Natural killer cell (primary cell): ENCODE data around the gene OR2F2. TPM values are rescaled to one million over a fixed set of nuclear protein-coding genes. Genes with fewer than 3 reads are reported as not detected.

ENCODE experiments used
- ATAC-seq, 3 donors: fragments of 150-1000 bp in 2 of 3; fragments of 200-7000 bp in 1 of 3; cut with Tn5 transposase; 1 replicate in 1 of 3; 2 replicates in 2 of 3; pipeline ENCODE4 v1.10.0; 2021; ENCODE audit warnings: mild to moderate bottlenecking in 2 of 3, moderate library complexity in 2 of 3
- DNase-seq, 2 donors: peaks; one replicate each; pipeline versions ENCODE4 v3.0.0 to v3.0.0-alpha.2; 2013 to 2021; ENCODE audit warnings: mixed read lengths in 1 of 2
- H3K27ac ChIP-seq: one replicate; pipeline ENCODE4 v1.5.1; 2013; ENCODE audit warnings: mild to moderate bottlenecking, low read length
- H3K27me3 ChIP-seq: one replicate; pipeline ENCODE4 v1.6.1; 2013; ENCODE audit warnings: low read length; ENCODE audit not compliant: control insufficient read depth, insufficient read depth
- H3K36me3 ChIP-seq: one replicate; pipeline ENCODE4 v1.6.1; 2013; ENCODE audit warnings: low read length; ENCODE audit not compliant: control insufficient read depth, insufficient read depth
- H3K4me1 ChIP-seq: one replicate; pipeline ENCODE4 v1.6.1; 2013; ENCODE audit warnings: low read length; ENCODE audit not compliant: control insufficient read depth, insufficient read depth
- H3K4me3 ChIP-seq: one replicate; pipeline ENCODE4 v1.5.1; 2013; ENCODE audit warnings: low read length
- H3K9me3 ChIP-seq: one replicate; pipeline ENCODE4 v1.6.1; 2013; ENCODE audit warnings: low read length; ENCODE audit not compliant: control insufficient read depth, insufficient read depth
- H3K27ac Mint-ChIP-seq, 2 donors: one replicate each; pipeline ENCODE4 v1.8.0; 2022; ENCODE audit warnings: mild to moderate bottlenecking in 2 of 2, mixed read lengths in 2 of 2, moderate library complexity in 1 of 2
- H3K27me3 Mint-ChIP-seq, 2 donors: one replicate each; pipeline ENCODE4 v1.8.0; 2022; ENCODE audit warnings: low read depth in 2 of 2, mixed read lengths in 2 of 2
- H3K36me3 Mint-ChIP-seq: one replicate; pipeline ENCODE4 v1.8.0; 2022; ENCODE audit warnings: mixed read lengths
- H3K4me1 Mint-ChIP-seq, 2 donors: one replicate each; pipeline ENCODE4 v1.8.0; 2022; ENCODE audit warnings: mixed read lengths in 2 of 2
- H3K4me3 Mint-ChIP-seq: one replicate; pipeline ENCODE4 v1.8.0; 2022; ENCODE audit warnings: mild to moderate bottlenecking, moderate library complexity, mixed read lengths
- H3K9me3 Mint-ChIP-seq, 2 donors: one replicate each; pipeline ENCODE4 v1.8.0; 2022; ENCODE audit warnings: mixed read lengths in 2 of 2
- CTCF ChIP-seq: fragments of 200-600 bp; IDR thresholded peaks from one replicate; pipeline ENCODE4 v1.8.0; 2022; ENCODE audit warnings: antibody characterized with exemption
- WGBS: methylation state at CpG from one replicate; pipeline ENCODE4 v1.1.7; 2013; ENCODE audit warnings: missing lambda C conversion rate; ENCODE audit not compliant: insufficient coverage; 5-methylcytosine and 5-hydroxymethylcytosine counted together
- intact Hi-C: fragments of 100-400 bp; cut with micrococcal nuclease; formaldehyde crosslinking; loops from one replicate; pipeline ENCODE4 v1.14.2; 2022
- total RNA-seq, 4 donors: library from RNA; stranded (reverse); fragments of 120-200 nt in 1 of 4; gene quantifications; one replicate each; pipeline versions ENCODE4 v1.2.3 to v1.2.4, GENCODE V29; 2013 to 2022

The OR2F2 gene
- total RNA-seq, 3 donors from 2014 or later (not counting 1 experiment from before 2014, with no cell fraction given), result not detected

GRCh38 chr7:143900230-143900766 is 34.7 kb upstream of the OR2F2 start:
- H3K36me3 Mint-ChIP-seq, result no peaks in the 10 kb centered on the region
- ATAC-seq (no peak), DNase-seq (no peak)
- H3K9me3 ChIP-seq, result no peaks in the 10 kb centered on the region
- H3K27me3 Mint-ChIP-seq, result peaks cover 0 to 1% of the 10 kb centered on the region in 2 donors
- no peaks in the 10 kb centered on the region for H3K9me3 Mint-ChIP-seq
- H3K4me1 ChIP-seq, result peaks cover 12% of the 10 kb centered on the region
- no peak for TF ChIP-seq CTCF
- peaks cover 24 to 25% of the 10 kb centered on the region in 2 donors for H3K4me1 Mint-ChIP-seq
- WGBS, result 90% methylated on average over 4 of the region's 5 CpGs
- H3K4me3 Mint-ChIP-seq, result peak overlapping the region; percentile 95
- peak overlapping the region; percentile 84 to 89 for H3K27ac Mint-ChIP-seq
- intact Hi-C loops, result no loop called here
- H3K27ac ChIP-seq, result no peak overlapping the region
- H3K4me3 ChIP-seq, result no peak overlapping the region
- H3K27me3 ChIP-seq, result no peaks in the 10 kb centered on the region
- H3K36me3 ChIP-seq, result no peaks in the 10 kb centered on the region

- peak overlapping the region; percentile 94 for H3K4me3 ChIP-seq
- peaks cover 24 to 25% of the 10 kb centered on the region in 2 donors for H3K4me1 Mint-ChIP-seq
- peaks cover 12% of the 10 kb centered on the region for H3K4me1 ChIP-seq
- H3K27ac ChIP-seq, result peak overlapping the region; percentile 78
- H3K9me3 ChIP-seq, result no peaks in the 10 kb centered on the region
- ATAC-seq (no peak), DNase-seq (peak in 1 of 2 donors; percentile 21)
- H3K27me3 ChIP-seq, result no peaks in the 10 kb centered on the region
- 4% methylated on average over 14 of the region's 14 CpGs for WGBS
- TF ChIP-seq CTCF, result no peak
- no peaks in the 10 kb centered on the region for H3K36me3 Mint-ChIP-seq
- peaks cover 0 to 4% of the 10 kb centered on the region in 2 donors for H3K27me3 Mint-ChIP-seq
- H3K9me3 Mint-ChIP-seq, result no peaks in the 10 kb centered on the region
- H3K27ac Mint-ChIP-seq, result peak overlapping the region; percentile 84 to 89
- peak overlapping the region; percentile 95 for H3K4me3 Mint-ChIP-seq
- intact Hi-C loops, result no loop called here
- no peaks in the 10 kb centered on the region for H3K36me3 ChIP-seq
Measured at GRCh38 chr7:143901332-143901667, 33.7 kb upstream of the OR2F2 start.

- TF ChIP-seq CTCF, result peak; percentile 26
- peak; percentile 85 to 93 for DNase-seq
- Mint-ChIP-seq H3K27ac (peak within 1 kb of the TSS; percentile 84 to 89), H3K27me3 (peaks cover 0 to 4% of the 10 kb centered on the region in 2 donors), H3K4me3 (peak within 1 kb of the TSS; percentile 95), H3K4me1 (peaks cover 24 to 25% of the 10 kb centered on the region in 2 donors), H3K9me3 (no peaks in the 10 kb centered on the region), H3K36me3 (no peaks in the 10 kb centered on the region)
- peak within 1 kb of the TSS; percentile 94 for H3K4me3 ChIP-seq
- H3K9me3 ChIP-seq, result no peaks in the 10 kb centered on the region
- H3K27ac ChIP-seq, result peak within 1 kb of the TSS; percentile 78
- ATAC-seq, result peak; percentile 96 to 97 (median 96)
- intact Hi-C loops, result no loop called here
- H3K27me3 ChIP-seq, result no peaks in the 10 kb centered on the region
- peaks cover 12% of the 10 kb centered on the region for H3K4me1 ChIP-seq
- no peaks in the 10 kb centered on the region for H3K36me3 ChIP-seq
- 0% methylated on average over 50 of the region's 50 CpGs for WGBS
Measured at GRCh38 chr7:143901668-143902331, 33.2 kb upstream of the OR2F2 start, which contains the start of gene TCAF1. TSS of gene TCAF1 (minus strand) at chr7:143902176. CDS start at chr7:143876608, 25,568 bp downstream.
